Measurements from ENCODE around the gene PAX8.

Gene PAX8

GRCh38 chr2:113198790-113199612 is 79.7 kb downstream of the PAX8 start:
- Histone ChIP-seq H2BK5ac (ENCODE audit: low read length) (peak overlapping the region; percentile 13), H3K9ac (ENCODE audit: low read depth, low read length, poor library complexity) (peak overlapping the region; percentile 61), H3K14ac (ENCODE audit: low read length) (peak overlapping the region; percentile 82), H2AFZ (ENCODE audit: low read length) (peak overlapping the region; percentile 99), H3K4me3 (ENCODE audit: low read length in 2 of 2) (peak overlapping the region; percentile 72 to 85), H2BK15ac (ENCODE audit: low read length) (no peak overlapping the region), H3K9me3 (replicated peaks in 1 of 2; ENCODE audit: control insufficient read depth in 2 of 2, insufficient read depth in 1 of 2, low read depth in 1 of 2, low read length in 2 of 2) (no peaks in the 10 kb centered on the region), H3K27ac (replicated peaks; ENCODE audit: low read length) (no peak overlapping the region), H2AK5ac (ENCODE audit: low read depth, low read length) (no peak overlapping the region), H3K79me1 (ENCODE audit: low read depth, low read length) (no peaks in the 10 kb centered on the region), H2BK12ac (ENCODE audit: low read length) (no peak overlapping the region), H3K23ac (ENCODE audit: low read depth, low read length, poor library complexity) (peak overlapping the region; percentile 77), H3K4me2 (ENCODE audit: insufficient read depth, low read length, poor library complexity, severe bottlenecking) (peak overlapping the region; percentile 89), H4K91ac (ENCODE audit: low read depth, low read length, poor library complexity) (no peak overlapping the region), H3K27me3 (ENCODE audit: control insufficient read depth in 3 of 3, insufficient read depth in 3 of 3, low read depth in 1 of 3, low read length in 3 of 3) (peaks cover 0 to 21% (median 16%) of the 10 kb centered on the region in 3 experiments), H3K18ac (ENCODE audit: low read length) (peak overlapping the region; percentile 91), H3K36me3 (replicated peaks in 1 of 2; ENCODE audit: control insufficient read depth in 2 of 2, insufficient read depth in 2 of 2, low read length in 2 of 2) (no peaks in the 10 kb centered on the region), H2BK120ac (ENCODE audit: low read depth, low read length) (no peak overlapping the region), H3K4me1 (ENCODE audit: control insufficient read depth in 2 of 2, insufficient read depth in 1 of 2, low read depth in 1 of 2, low read length in 2 of 2) (peaks cover 9 to 15% of the 10 kb centered on the region in 2 donors), H4K8ac (ENCODE audit: low read depth, low read length) (no peak overlapping the region), H3K4ac (ENCODE audit: low read length) (no peak overlapping the region)
- no CpG with 5 or more reads among the region's 79 CpGs for WGBS, 2 donors (ENCODE audit: extremely low coverage in 2 of 2, insufficient read length in 2 of 2, insufficient replicate concordance in 1 of 2)
- DNase-seq (ENCODE audit: low spot score): peak; percentile 74

GRCh38 chr2:113198048-113198789 is 80.5 kb downstream of the PAX8 start:
- H3K9ac ChIP-seq (ENCODE audit: low read depth, low read length, poor library complexity): peak overlapping the region; percentile 61
- H2AFZ ChIP-seq (ENCODE audit: low read length): peak overlapping the region; percentile 99
- H3K4ac ChIP-seq (ENCODE audit: low read length): no peak overlapping the region
- no peak overlapping the region for H3K14ac ChIP-seq (ENCODE audit: low read length)
- no peak overlapping the region for H2AK5ac ChIP-seq (ENCODE audit: low read depth, low read length)
- H3K9me3 ChIP-seq (replicated peaks in 1 of 2; ENCODE audit: control insufficient read depth in 2 of 2, insufficient read depth in 1 of 2, low read depth in 1 of 2, low read length in 2 of 2): no peaks in the 10 kb centered on the region
- H2BK120ac ChIP-seq (ENCODE audit: low read depth, low read length): no peak overlapping the region
- H3K79me1 ChIP-seq (ENCODE audit: low read depth, low read length): no peaks in the 10 kb centered on the region
- no peak overlapping the region for H3K27ac ChIP-seq (replicated peaks; ENCODE audit: low read length)
- DNase-seq (ENCODE audit: low spot score): no peak
- no peak overlapping the region for H3K18ac ChIP-seq (ENCODE audit: low read length)
- H3K4me3 ChIP-seq (ENCODE audit: low read length in 2 of 2): peak overlapping the region; percentile 72 to 85
- no peak overlapping the region for H4K8ac ChIP-seq (ENCODE audit: low read depth, low read length)
- H2BK5ac ChIP-seq (ENCODE audit: low read length): peak overlapping the region; percentile 13
- no peaks in the 10 kb centered on the region for H3K36me3 ChIP-seq (replicated peaks in 1 of 2; ENCODE audit: control insufficient read depth in 2 of 2, insufficient read depth in 2 of 2, low read length in 2 of 2)
- WGBS, 2 donors (ENCODE audit: extremely low coverage in 2 of 2, insufficient read length in 2 of 2, insufficient replicate concordance in 1 of 2): no CpG with 5 or more reads among the region's 32 CpGs
- no peak overlapping the region for H2BK12ac ChIP-seq (ENCODE audit: low read length)
- H3K23ac ChIP-seq (ENCODE audit: low read depth, low read length, poor library complexity): no peak overlapping the region
- peak overlapping the region; percentile 89 for H3K4me2 ChIP-seq (ENCODE audit: insufficient read depth, low read length, poor library complexity, severe bottlenecking)
- no peak overlapping the region for H4K91ac ChIP-seq (ENCODE audit: low read depth, low read length, poor library complexity)
- peaks cover 9 to 15% of the 10 kb centered on the region in 2 donors for H3K4me1 ChIP-seq (ENCODE audit: control insufficient read depth in 2 of 2, insufficient read depth in 1 of 2, low read depth in 1 of 2, low read length in 2 of 2)
- H3K27me3 ChIP-seq (ENCODE audit: control insufficient read depth in 3 of 3, insufficient read depth in 3 of 3, low read depth in 1 of 3, low read length in 3 of 3): peaks cover 0 to 25% (median 16%) of the 10 kb centered on the region in 3 experiments
- H2BK15ac ChIP-seq (ENCODE audit: low read length): no peak overlapping the region

GRCh38 chr2:113197347-113198047 is 81.2 kb downstream of the PAX8 start:
- no peak overlapping the region for H3K9ac ChIP-seq (ENCODE audit: low read depth, low read length, poor library complexity)
- H2BK15ac ChIP-seq (ENCODE audit: low read length): no peak overlapping the region
- DNase-seq (ENCODE audit: low spot score): no peak
- H3K4me2 ChIP-seq (ENCODE audit: insufficient read depth, low read length, poor library complexity, severe bottlenecking): no peak overlapping the region
- no peak overlapping the region for H2AK5ac ChIP-seq (ENCODE audit: low read depth, low read length)
- no peak overlapping the region for H3K14ac ChIP-seq (ENCODE audit: low read length)
- H3K4ac ChIP-seq (ENCODE audit: low read length): no peak overlapping the region
- H3K9me3 ChIP-seq (replicated peaks in 1 of 2; ENCODE audit: control insufficient read depth in 2 of 2, insufficient read depth in 1 of 2, low read depth in 1 of 2, low read length in 2 of 2): no peaks in the 10 kb centered on the region
- no peak overlapping the region for H3K4me3 ChIP-seq (ENCODE audit: low read length in 2 of 2)
- H2AFZ ChIP-seq (ENCODE audit: low read length): no peak overlapping the region
- no peak overlapping the region for H2BK5ac ChIP-seq (ENCODE audit: low read length)
- H4K91ac ChIP-seq (ENCODE audit: low read depth, low read length, poor library complexity): no peak overlapping the region
- H3K27me3 ChIP-seq (ENCODE audit: control insufficient read depth in 3 of 3, insufficient read depth in 3 of 3, low read depth in 1 of 3, low read length in 3 of 3): peaks cover 0 to 28% (median 16%) of the 10 kb centered on the region in 3 experiments
- H2BK12ac ChIP-seq (ENCODE audit: low read length): no peak overlapping the region
- no peaks in the 10 kb centered on the region for H3K36me3 ChIP-seq (replicated peaks in 1 of 2; ENCODE audit: control insufficient read depth in 2 of 2, insufficient read depth in 2 of 2, low read length in 2 of 2)
- H3K18ac ChIP-seq (ENCODE audit: low read length): no peak overlapping the region
- H3K27ac ChIP-seq (replicated peaks; ENCODE audit: low read length): no peak overlapping the region
- no CpG with 5 or more reads among the region's 17 CpGs for WGBS, 2 donors (ENCODE audit: extremely low coverage in 2 of 2, insufficient read length in 2 of 2, insufficient replicate concordance in 1 of 2)
- no peak overlapping the region for H4K8ac ChIP-seq (ENCODE audit: low read depth, low read length)
- H3K23ac ChIP-seq (ENCODE audit: low read depth, low read length, poor library complexity): no peak overlapping the region
- H3K79me1 ChIP-seq (ENCODE audit: low read depth, low read length): no peaks in the 10 kb centered on the region
- H3K4me1 ChIP-seq (ENCODE audit: control insufficient read depth in 2 of 2, insufficient read depth in 1 of 2, low read depth in 1 of 2, low read length in 2 of 2): peaks cover 4 to 8% of the 10 kb centered on the region in 2 donors
- no peak overlapping the region for H2BK120ac ChIP-seq (ENCODE audit: low read depth, low read length)
